Stomach (tissue), 4 donors: Measurements from ENCODE around the gene PSTPIP2.

Source experiments
- CTCF ChIP-seq, 7 experiments: fragments of 450-650 bp in 4 of 7; fragments of 200-600 bp in 3 of 7; sonication (generic) in 3 of 7; IDR thresholded peaks; one replicate each; pipeline ENCODE4 v1.5.1; 2016 to 2019; ENCODE audit warnings: antibody characterized with exemption in 7 of 7, control low read depth in 2 of 7, mild to moderate bottlenecking in 1 of 7
- EP300 ChIP-seq: sonication (generic); formaldehyde crosslinking; IDR thresholded peaks from one replicate; pipeline ENCODE4 v1.6.1; 2017; ENCODE audit warnings: antibody characterized with exemption
- POLR2A ChIP-seq, 4 donors: fragments of 450-650 bp; IDR thresholded peaks; one replicate each; pipeline ENCODE4 v1.6.1; 2016; ENCODE audit warnings: antibody characterized with exemption in 4 of 4, control low read depth in 2 of 4, mild to moderate bottlenecking in 1 of 4, moderate library complexity in 1 of 4
- POLR2AphosphoS5 ChIP-seq, 3 donors: sonication (generic); formaldehyde crosslinking; IDR thresholded peaks; one replicate each; pipeline ENCODE4 v1.6.1; 2016; ENCODE audit warnings: antibody characterized with exemption in 3 of 3

- TF ChIP-seq CTCF (IDR thresholded peaks at IDR 0.05) (peak in 5 of 7 experiments; percentile 47 to 84 (median 65)), POLR2A (IDR thresholded peaks at IDR 0.05) (no peak), POLR2AphosphoS5 (IDR thresholded peaks at IDR 0.05) (no peak), EP300 (no peak)
Measured at GRCh38 chr18:45974088-45974536, 97.9 kb downstream of the PSTPIP2 start.
